Measurements from ENCODE around the gene NFX1.

NFX1 gene

GRCh38 chr9:33265211-33265865 is 25.0 kb upstream of the NFX1 start:
- no peak for DNase-seq

- DNase-seq: no peak
These were observed 23.1 kb upstream of the NFX1 start for GRCh38 chr9:33267151-33267767.

- DNase-seq: no peak
These were observed 20.2 kb upstream of the NFX1 start for GRCh38 chr9:33270146-33270545.

GRCh38 chr9:33272061-33272460 is 18.3 kb upstream of the NFX1 start:
- DNase-seq: no peak

- DNase-seq: no peak
These were observed 16.9 kb upstream of the NFX1 start for GRCh38 chr9:33273266-33273971.

- no peak for DNase-seq
These were observed 16.4 kb upstream of the NFX1 start for GRCh38 chr9:33273972-33274328.

GRCh38 chr9:33277484-33277883 is 12.8 kb upstream of the NFX1 start:
- no peak for DNase-seq

GRCh38 chr9:33285502-33285901 is 4.8 kb upstream of the NFX1 start:
- DNase-seq: no peak

- DNase-seq: no peak
These were observed 3.2 kb upstream of the NFX1 start for GRCh38 chr9:33287087-33287490.

- no peak for DNase-seq
These were observed 2.1 kb upstream of the NFX1 start for GRCh38 chr9:33288235-33288634.

- no peak for DNase-seq
These were observed 1.4 kb upstream of the NFX1 start for GRCh38 chr9:33288828-33289483.

GRCh38 chr9:33289496-33289895 is 820 bp upstream of the NFX1 start:
- DNase-seq: peak; percentile 31

GRCh38 chr9:33289936-33290246 is 425 bp upstream of the NFX1 start:
- DNase-seq: no peak

- DNase-seq: no peak
These were observed 698 bp downstream of the NFX1 start for GRCh38 chr9:33291031-33291397.

GRCh38 chr9:33291901-33292300 is 1.6 kb downstream of the NFX1 start:
- no peak for DNase-seq

- DNase-seq: no peak
These were observed 3.5 kb downstream of the NFX1 start for GRCh38 chr9:33293782-33294181.

GRCh38 chr9:33294670-33295432 is 4.5 kb downstream of the NFX1 start:
- DNase-seq: no peak

- no peak for DNase-seq
These were observed 5.3 kb downstream of the NFX1 start for GRCh38 chr9:33295571-33295970.

- DNase-seq: no peak
These were observed 7.1 kb downstream of the NFX1 start for GRCh38 chr9:33297432-33297831.

- no peak for DNase-seq
These were observed 10.2 kb downstream of the NFX1 start for GRCh38 chr9:33300546-33300945.

- DNase-seq: no peak
These were observed 14.0 kb downstream of the NFX1 start for GRCh38 chr9:33304362-33304761.

GRCh38 chr9:33306037-33306436 is 15.7 kb downstream of the NFX1 start:
- DNase-seq: no peak

GRCh38 chr9:33307067-33307466 is 16.8 kb downstream of the NFX1 start:
- no peak for DNase-seq
